Measurements from ENCODE around the gene UBL4B.

UBL4B gene

DNA sequence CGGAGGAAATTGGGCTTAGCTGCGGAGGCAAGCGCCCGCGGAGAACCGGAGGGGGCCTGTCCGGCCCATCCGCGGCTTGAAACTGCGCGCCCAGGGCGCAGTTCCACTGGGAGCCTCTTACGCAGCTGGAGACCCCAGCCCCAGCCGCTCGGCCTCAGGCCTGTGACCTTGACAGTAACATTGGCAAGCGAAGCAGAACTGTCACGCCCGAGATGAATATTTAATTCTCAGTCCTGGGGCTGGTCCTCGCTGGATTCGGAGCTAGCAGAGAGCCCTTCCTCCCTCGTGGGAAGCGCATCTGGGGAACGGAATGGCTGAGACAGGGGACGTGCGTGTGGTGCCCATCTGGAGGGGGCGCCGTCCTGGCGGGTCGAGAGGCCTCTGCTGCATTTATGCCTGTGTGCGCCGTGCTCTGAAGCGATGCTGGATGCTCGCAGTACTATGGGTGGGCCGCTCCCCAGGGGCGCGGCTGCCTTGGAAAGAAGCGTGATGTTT, 39.0 kb downstream of the UBL4B start:
- CTCF ChIA-PET = interaction anchor here (1.0 kb wide), 1 partner anchor 12 kb away, joined by 4 read pairs; no protein-coding TSS in a partner anchor
- no peak overlapping the region for H3K4me3 ChIP-seq (ENCODE audit: control insufficient read depth in 1 of 7, extremely low read depth in 1 of 7, insufficient read depth in 4 of 7, low read depth in 2 of 7, low read length in 6 of 7)
- 14% methylated on average over 28 of the region's 37 CpGs for whole genome bisulfite sequencing (ENCODE audit: insufficient coverage)

GRCh38 chr1:110152133-110152785, 40.0 kb downstream of the UBL4B start:
- Histone ChIP-seq H3K4me1 (ENCODE audit: control extremely low read depth in 1 of 4, control insufficient read depth in 4 of 4, insufficient read depth in 4 of 4, low read length in 3 of 4) (peaks cover 0 to 13% (median 5%) of the 10 kb centered on the region in 4 experiments), H3K27me3 (replicated peaks in 2 of 5; ENCODE audit: control insufficient read depth in 4 of 5, insufficient read depth in 5 of 5, low read length in 4 of 5) (peaks cover 0 to 95% (median 33%) of the 10 kb centered on the region in 5 experiments), H3K4me3 (ENCODE audit: control insufficient read depth in 1 of 7, extremely low read depth in 1 of 7, insufficient read depth in 4 of 7, low read depth in 2 of 7, low read length in 6 of 7) (no peak overlapping the region), H3K36me3 (ENCODE audit: control insufficient read depth in 4 of 4, insufficient read depth in 4 of 4, low read length in 3 of 4) (no peaks in the 10 kb centered on the region), H3K9me3 (ENCODE audit: control extremely low read depth in 1 of 5, control insufficient read depth in 4 of 5, insufficient read depth in 2 of 5, low read depth in 1 of 5, low read length in 4 of 5) (no peaks in the 10 kb centered on the region), H3K27ac (ENCODE audit: insufficient read depth in 1 of 2, low read depth in 1 of 2, low read length in 2 of 2, poor library complexity in 1 of 2, severe bottlenecking in 2 of 2) (no peak overlapping the region)
- WGBS (ENCODE audit: insufficient coverage) = 87% methylated on average over 7 of the region's 8 CpGs
- POLR2A ChIA-PET = no interaction called here
- DNase-seq = no peak
- CTCF ChIA-PET = interaction anchor here (1.1 to 1.6 kb wide), 2 partner anchors 8 to 10 kb away, joined by 3 read pairs; no protein-coding TSS in a partner anchor

More for the DNA sequence above, 39.0 kb downstream of the UBL4B start:
- H3K9me3 ChIP-seq (ENCODE audit: control extremely low read depth in 1 of 5, control insufficient read depth in 4 of 5, insufficient read depth in 2 of 5, low read depth in 1 of 5, low read length in 4 of 5) = no peaks in the 10 kb centered on the region
- peak in 1 of 3 donors; percentile 13 for DNase-seq
- H3K27me3 ChIP-seq (replicated peaks in 2 of 5; ENCODE audit: control insufficient read depth in 4 of 5, insufficient read depth in 5 of 5, low read length in 4 of 5) = peaks cover 0 to 100% (median 42%) of the 10 kb centered on the region in 5 experiments
- H3K36me3 ChIP-seq (ENCODE audit: control insufficient read depth in 4 of 4, insufficient read depth in 4 of 4, low read length in 3 of 4) = no peaks in the 10 kb centered on the region
- H3K4me1 ChIP-seq (ENCODE audit: control extremely low read depth in 1 of 4, control insufficient read depth in 4 of 4, insufficient read depth in 4 of 4, low read length in 3 of 4) = peaks cover 0 to 13% (median 5%) of the 10 kb centered on the region in 4 experiments
- H3K27ac ChIP-seq (ENCODE audit: insufficient read depth in 1 of 2, low read depth in 1 of 2, low read length in 2 of 2, poor library complexity in 1 of 2, severe bottlenecking in 2 of 2) = no peak overlapping the region
- POLR2A ChIA-PET = interaction anchor here (0.6 kb wide), 1 partner anchor 21 kb away, joined by 6 read pairs; no protein-coding TSS in a partner anchor

DNA sequence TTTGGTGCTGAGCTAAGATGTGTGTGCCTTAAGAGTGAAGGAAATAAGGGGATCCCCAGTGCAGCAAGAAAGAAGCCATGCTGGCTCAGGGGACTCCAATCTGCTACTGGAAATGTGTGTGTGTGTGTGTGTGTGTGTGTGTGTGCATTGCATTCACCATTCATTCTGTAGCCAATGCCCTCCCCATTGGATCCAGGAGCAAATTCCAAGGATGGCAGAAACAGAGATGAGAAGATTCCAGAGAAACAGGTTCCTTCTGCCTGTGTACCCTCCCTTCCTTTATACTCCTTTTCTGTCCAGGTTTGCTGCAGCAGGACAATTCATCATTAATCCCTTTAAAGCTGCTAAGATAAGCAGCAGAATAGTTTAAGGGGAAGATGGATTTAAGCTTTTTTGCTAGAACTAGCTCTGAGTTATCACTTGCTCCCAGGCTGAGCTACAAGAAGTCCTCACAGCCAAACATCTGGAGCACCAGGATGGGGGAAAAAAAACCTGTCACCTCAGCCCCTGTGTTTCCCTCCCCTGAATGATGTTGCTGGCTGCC, 41.2 kb downstream of the UBL4B start:
- Histone ChIP-seq H3K4me1 (ENCODE audit: control extremely low read depth in 1 of 4, control insufficient read depth in 4 of 4, insufficient read depth in 4 of 4, low read length in 3 of 4) (peaks cover 0 to 13% (median 5%) of the 10 kb centered on the region in 4 experiments), H3K36me3 (ENCODE audit: control insufficient read depth in 4 of 4, insufficient read depth in 4 of 4, low read length in 3 of 4) (no peaks in the 10 kb centered on the region)

DNA sequence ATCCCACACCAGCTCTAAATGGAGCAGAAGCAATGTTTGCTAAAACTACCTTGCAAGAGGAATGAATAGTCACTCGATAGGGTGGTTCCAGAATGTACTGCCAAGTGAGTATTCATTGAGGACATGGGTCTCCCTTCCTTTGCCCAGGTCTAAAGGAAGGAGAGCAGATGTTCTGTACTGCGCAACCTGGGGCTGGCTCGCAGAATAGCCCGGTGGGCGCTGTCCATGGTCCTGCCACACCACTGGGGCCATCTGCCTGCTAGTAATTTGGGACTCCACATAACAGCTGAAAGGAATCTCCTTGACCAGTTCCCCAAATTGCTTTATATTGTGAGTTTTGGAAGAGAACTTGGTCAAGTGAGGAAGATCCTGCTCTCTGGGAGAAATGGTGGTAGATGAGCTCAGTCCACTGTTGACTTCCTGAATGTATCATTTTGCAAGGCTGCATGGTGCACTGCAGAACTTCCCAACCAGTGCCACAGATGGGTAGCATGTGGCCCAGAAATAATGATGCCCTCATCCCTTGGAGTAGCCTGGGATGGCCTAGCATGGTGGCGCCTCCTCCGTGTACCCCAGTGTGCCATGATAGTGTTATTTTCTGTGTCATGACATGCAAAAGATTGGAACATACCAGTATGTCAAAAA, 43.8 kb downstream of the UBL4B start:
- CTCF ChIA-PET = interaction anchor here (0.7 to 1.8 kb wide), 7 partner anchors 8 to 104 kb away, joined by 3 to 5 read pairs (median 3); no protein-coding TSS in a partner anchor
- peaks cover 0 to 58% (median 28%) of the 10 kb centered on the region in 5 experiments for H3K27me3 ChIP-seq (replicated peaks in 2 of 5; ENCODE audit: control insufficient read depth in 4 of 5, insufficient read depth in 5 of 5, low read length in 4 of 5)

More for the DNA sequence above, 41.2 kb downstream of the UBL4B start:
- ChIA-PET CTCF (interaction anchor here (0.6 to 1.6 kb wide), 3 partner anchors 8 to 454 kb away, joined by 3 read pairs; no protein-coding TSS in a partner anchor), POLR2A (no interaction called here)
- no peaks in the 10 kb centered on the region for H3K9me3 ChIP-seq (ENCODE audit: control extremely low read depth in 1 of 5, control insufficient read depth in 4 of 5, insufficient read depth in 2 of 5, low read depth in 1 of 5, low read length in 4 of 5)
- peaks cover 0 to 83% (median 32%) of the 10 kb centered on the region in 5 experiments for H3K27me3 ChIP-seq (replicated peaks in 2 of 5; ENCODE audit: control insufficient read depth in 4 of 5, insufficient read depth in 5 of 5, low read length in 4 of 5)
- no peak overlapping the region for H3K27ac ChIP-seq (ENCODE audit: insufficient read depth in 1 of 2, low read depth in 1 of 2, low read length in 2 of 2, poor library complexity in 1 of 2, severe bottlenecking in 2 of 2)
- no peak for DNase-seq
- H3K4me3 ChIP-seq (ENCODE audit: control insufficient read depth in 1 of 7, extremely low read depth in 1 of 7, insufficient read depth in 4 of 7, low read depth in 2 of 7, low read length in 6 of 7) = no peak overlapping the region

GRCh38 chr1:110158261-110158660, 46.0 kb downstream of the UBL4B start:
- Histone ChIP-seq H3K36me3 (ENCODE audit: control insufficient read depth in 4 of 4, insufficient read depth in 4 of 4, low read length in 3 of 4) (no peaks in the 10 kb centered on the region), H3K4me3 (ENCODE audit: control insufficient read depth in 1 of 7, extremely low read depth in 1 of 7, insufficient read depth in 4 of 7, low read depth in 2 of 7, low read length in 6 of 7) (no peak overlapping the region), H3K27me3 (replicated peaks in 2 of 5; ENCODE audit: control insufficient read depth in 4 of 5, insufficient read depth in 5 of 5, low read length in 4 of 5) (peaks cover 0 to 35% (median 20%) of the 10 kb centered on the region in 5 experiments), H3K27ac (ENCODE audit: insufficient read depth in 1 of 2, low read depth in 1 of 2, low read length in 2 of 2, poor library complexity in 1 of 2, severe bottlenecking in 2 of 2) (no peak overlapping the region), H3K9me3 (ENCODE audit: control extremely low read depth in 1 of 5, control insufficient read depth in 4 of 5, insufficient read depth in 2 of 5, low read depth in 1 of 5, low read length in 4 of 5) (no peaks in the 10 kb centered on the region), H3K4me1 (ENCODE audit: control extremely low read depth in 1 of 4, control insufficient read depth in 4 of 4, insufficient read depth in 4 of 4, low read length in 3 of 4) (peaks cover 0 to 5% (median 2%) of the 10 kb centered on the region in 4 experiments)
- ChIA-PET POLR2A (no interaction called here), CTCF (interaction anchor here (1.0 to 1.4 kb wide), 2 partner anchors 10 to 18 kb away, joined by 4 read pairs; no protein-coding TSS in a partner anchor)
- WGBS (ENCODE audit: insufficient coverage) = 100% methylated on average over 1 of the region's 5 CpGs
- no peak for DNase-seq

More for the DNA sequence above, 43.8 kb downstream of the UBL4B start:
- POLR2A ChIA-PET = no interaction called here
- Histone ChIP-seq H3K36me3 (ENCODE audit: control insufficient read depth in 4 of 4, insufficient read depth in 4 of 4, low read length in 3 of 4) (no peaks in the 10 kb centered on the region), H3K9me3 (ENCODE audit: control extremely low read depth in 1 of 5, control insufficient read depth in 4 of 5, insufficient read depth in 2 of 5, low read depth in 1 of 5, low read length in 4 of 5) (no peaks in the 10 kb centered on the region), H3K27ac (ENCODE audit: insufficient read depth in 1 of 2, low read depth in 1 of 2, low read length in 2 of 2, poor library complexity in 1 of 2, severe bottlenecking in 2 of 2) (no peak overlapping the region), H3K4me1 (ENCODE audit: control extremely low read depth in 1 of 4, control insufficient read depth in 4 of 4, insufficient read depth in 4 of 4, low read length in 3 of 4) (peaks cover 0 to 5% (median 3%) of the 10 kb centered on the region in 4 experiments), H3K4me3 (ENCODE audit: control insufficient read depth in 1 of 7, extremely low read depth in 1 of 7, insufficient read depth in 4 of 7, low read depth in 2 of 7, low read length in 6 of 7) (no peak overlapping the region)
- whole genome bisulfite sequencing (ENCODE audit: insufficient coverage) = 18% methylated on average over 1 of the region's 7 CpGs
- DNase-seq = peak; percentile 50 to 78 (median 71)

DNA sequence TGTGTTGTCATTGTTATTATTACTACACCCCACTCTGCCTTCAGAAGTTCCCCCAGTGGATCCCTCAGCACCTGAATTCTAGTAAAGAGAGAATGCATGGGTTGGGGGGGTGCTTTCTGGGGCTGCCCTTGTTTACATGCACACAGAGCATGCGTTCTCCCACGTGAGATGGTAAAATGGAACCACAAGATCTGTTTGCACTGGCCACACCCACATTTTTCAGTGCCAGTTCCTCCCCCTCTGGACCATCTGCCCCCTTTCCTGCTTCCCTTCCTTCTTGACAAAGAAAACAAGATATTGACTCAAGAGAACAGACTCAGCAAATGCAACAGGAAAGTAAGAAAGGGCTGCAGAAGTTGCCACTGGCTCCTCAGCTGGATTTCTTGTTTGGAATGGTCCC, 46.9 kb downstream of the UBL4B start:
- WGBS (ENCODE audit: insufficient coverage) = no CpG with 5 or more reads among the region's 2 CpGs
- ChIA-PET POLR2A (no interaction called here), CTCF (interaction anchor here (1.0 to 1.4 kb wide), 2 partner anchors 9 to 17 kb away, joined by 4 read pairs; no protein-coding TSS in a partner anchor)
- Histone ChIP-seq H3K9me3 (ENCODE audit: control extremely low read depth in 1 of 5, control insufficient read depth in 4 of 5, insufficient read depth in 2 of 5, low read depth in 1 of 5, low read length in 4 of 5) (no peaks in the 10 kb centered on the region), H3K4me1 (ENCODE audit: control extremely low read depth in 1 of 4, control insufficient read depth in 4 of 4, insufficient read depth in 4 of 4, low read length in 3 of 4) (peaks cover 0 to 5% (median 2%) of the 10 kb centered on the region in 4 experiments), H3K36me3 (ENCODE audit: control insufficient read depth in 4 of 4, insufficient read depth in 4 of 4, low read length in 3 of 4) (no peaks in the 10 kb centered on the region), H3K27ac (ENCODE audit: insufficient read depth in 1 of 2, low read depth in 1 of 2, low read length in 2 of 2, poor library complexity in 1 of 2, severe bottlenecking in 2 of 2) (no peak overlapping the region), H3K27me3 (replicated peaks in 2 of 5; ENCODE audit: control insufficient read depth in 4 of 5, insufficient read depth in 5 of 5, low read length in 4 of 5) (peaks cover 0 to 26% (median 19%) of the 10 kb centered on the region in 5 experiments), H3K4me3 (ENCODE audit: control insufficient read depth in 1 of 7, extremely low read depth in 1 of 7, insufficient read depth in 4 of 7, low read depth in 2 of 7, low read length in 6 of 7) (no peak overlapping the region)
- no peak for DNase-seq
